HepG2 (cell line): ENCODE results near the gene STK11. TPM values are rescaled to one million over a fixed set of nuclear protein-coding genes. Genes with fewer than 3 reads are reported as not detected.

Experiments
- ATAC-seq: fragments of 200-7000 bp; cut with Tn5 transposase; 3 replicates; pipeline ENCODE4 v1.9.1; 2020; ENCODE audit warnings: mild to moderate bottlenecking, moderate library complexity
- BruUV-seq: library from RNA; stranded (reverse); fragments of 400-500 nt; replicated peaks from 2 replicates; lab custom pipeline; 2021; lab: Mats Ljungman, UMichigan
- CTCF ChIA-PET: fragments of 300-600 bp; formaldehyde crosslinking; extraction: SDS; loops from one replicate; lab custom pipeline; 2021; ENCODE audit warnings: low total read pairs, inconsistent platforms, low intra/inter-chr PET ratio; lab: Yijun Ruan, JAX
- POLR2A ChIA-PET: fragments of 350-600 bp; sonication (Branson Sonifier 250); formaldehyde crosslinking; loops from one replicate; lab custom pipeline; 2020; ENCODE audit warnings: antibody characterized with exemption, inconsistent platforms; lab: Yijun Ruan, JAX
- DNase-seq: peaks from one replicate; pipeline ENCODE4 v3.0.0-alpha.2; 2015; ENCODE audit warnings: low spot score
- FAIRE-seq: peaks from 3 replicates; lab custom pipeline; 2011; peaks lifted over from hg19 to GRCh38; lab: Jason Lieb, UNC
- H2AFZ ChIP-seq: one replicate; pipeline ENCODE4 v1.6.1; 2011; ENCODE audit warnings: low read length, inconsistent platforms
- H3K27ac ChIP-seq: fragments of 300-600 bp; 3 replicates; pipeline ENCODE4 v1.8.0; 2011; ENCODE audit warnings: mixed run types, mild to moderate bottlenecking, mixed read lengths, low read length, inconsistent platforms; ENCODE audit not compliant: insufficient read depth; ENCODE audit errors: extremely low read length
- H3K27me3 ChIP-seq, 2 experiments: fragments of 200-600 bp in 1 of 2; 2 replicates in 1 of 2; 3 replicates in 1 of 2; pipeline versions ENCODE4 v1.6.0 to v1.8.0; 2011; ENCODE audit warnings: low read length in 2 of 2, mild to moderate bottlenecking in 2 of 2, moderate library complexity in 2 of 2, inconsistent platforms in 1 of 2; ENCODE audit not compliant: insufficient read depth in 2 of 2, control insufficient read depth in 1 of 2
- H3K36me3 ChIP-seq, 2 experiments: fragments of 200-600 bp in 1 of 2; replicated peaks in 1 of 2; 2 replicates in 1 of 2; 3 replicates in 1 of 2; pipeline versions ENCODE4 v1.5.1 to v1.8.0; 2011; ENCODE audit warnings: low read length in 2 of 2, inconsistent platforms in 1 of 2; ENCODE audit not compliant: insufficient read depth in 2 of 2, control insufficient read depth in 1 of 2
- H3K4me1 ChIP-seq: 2 replicates; pipeline ENCODE4 v1.5.1; 2012; ENCODE audit warnings: low read length, inconsistent platforms; ENCODE audit not compliant: insufficient read depth
- H3K4me2 ChIP-seq: 2 replicates; pipeline ENCODE4 v1.6.0; 2011; ENCODE audit warnings: low read depth, low read length, inconsistent platforms
- H3K4me3 ChIP-seq, 3 experiments: fragments of 200-600 bp in 1 of 3; sonication (generic), shearing (Covaris generic) in 1 of 3; replicated peaks in 1 of 3; 2 replicates each; pipeline ENCODE4 v1.5.1; 2011 to 2016; ENCODE audit warnings: low read length in 3 of 3, inconsistent platforms in 2 of 3, low read depth in 2 of 3, mild to moderate bottlenecking in 2 of 3, control low read depth in 1 of 3, mixed read lengths in 1 of 3; ENCODE audit not compliant: insufficient read depth in 1 of 3
- H3K79me2 ChIP-seq: one replicate; pipeline ENCODE4 v1.6.1; 2011; ENCODE audit warnings: low read length, inconsistent platforms; ENCODE audit not compliant: insufficient read depth
- H3K9ac ChIP-seq: 2 replicates; pipeline ENCODE4 v1.6.0; 2011; ENCODE audit warnings: mild to moderate bottlenecking, low read depth, low read length, inconsistent platforms; ENCODE audit not compliant: insufficient read depth
- H3K9me3 ChIP-seq: 2 replicates; pipeline ENCODE4 v1.5.1; 2012; ENCODE audit warnings: mild to moderate bottlenecking, low read length
- H4K20me1 ChIP-seq: 2 replicates; pipeline ENCODE4 v1.6.0; 2011; ENCODE audit warnings: inconsistent platforms, mild to moderate bottlenecking, low read length, moderate library complexity; ENCODE audit not compliant: insufficient read depth
- AGO2 ChIP-seq: fragments of 200-400 bp; formaldehyde crosslinking; optimal IDR thresholded peaks from 2 replicates; pipeline ENCODE3; 2017; ENCODE audit warnings: mild to moderate bottlenecking, low read depth, low read length, moderate library complexity
- ESRRA ChIP-seq: sonication (generic); formaldehyde crosslinking; IDR thresholded peaks from 2 replicates; pipeline ENCODE4 v1.5.1; 2020; ENCODE audit warnings: mild to moderate bottlenecking, low read depth, missing genetic modification reagents
- GPN1 ChIP-seq: sonication (generic); formaldehyde crosslinking; IDR thresholded peaks from 2 replicates; pipeline ENCODE4 v1.5.1; 2020; ENCODE audit warnings: missing genetic modification reagents, borderline replicate concordance
- NR2F1 ChIP-seq, 2 experiments: fragments of 450-650 bp in 1 of 2; formaldehyde crosslinking in 1 of 2; IDR thresholded peaks; 2 replicates each; pipeline versions ENCODE4 v1.5.0 to v1.6.1; 2016 to 2020; ENCODE audit warnings: mild to moderate bottlenecking in 1 of 2, missing compliant biosample characterization in 1 of 2, missing genetic modification reagents in 1 of 2, moderate library complexity in 1 of 2
- PHF20 ChIP-seq: sonication (generic); formaldehyde crosslinking; IDR thresholded peaks from 2 replicates; pipeline ENCODE4 v1.5.0; 2020; ENCODE audit warnings: mild to moderate bottlenecking, missing genetic modification reagents
- RFXANK ChIP-seq: IDR thresholded peaks from 2 replicates; pipeline ENCODE4 v1.6.1; 2016
- SKI ChIP-seq: fragments of 450-650 bp; IDR thresholded peaks from one replicate; pipeline ENCODE4 v1.6.1; 2018; ENCODE audit warnings: mild to moderate bottlenecking; ENCODE audit not compliant: partially characterized antibody
- TBL1XR1 ChIP-seq: fragments of 150-350 bp; IDR thresholded peaks from 2 replicates; pipeline ENCODE4 v1.6.1; 2014; ENCODE audit warnings: borderline replicate concordance, low read length; ENCODE audit not compliant: partially characterized antibody
- ZBTB33 ChIP-seq: sonication (generic); formaldehyde crosslinking; IDR thresholded peaks from 2 replicates; pipeline ENCODE4 v1.4.0; 2020; ENCODE audit warnings: missing genetic modification reagents
- ZHX1 ChIP-seq: sonication (generic); formaldehyde crosslinking; IDR thresholded peaks from 2 replicates; pipeline ENCODE4 v1.8.1; 2022; ENCODE audit warnings: low read depth, mild to moderate bottlenecking, missing genetic modification reagents
- ZNF354B ChIP-seq: sonication (generic); formaldehyde crosslinking; IDR thresholded peaks from 2 replicates; pipeline ENCODE4 v1.8.0; 2022; ENCODE audit warnings: mild to moderate bottlenecking, missing genetic modification reagents
- WGBS: methylation state at CpG from one replicate; pipeline ENCODE4 v1.1.6; 2017; ENCODE audit warnings: low lambda C conversion rate; 5-methylcytosine and 5-hydroxymethylcytosine counted together
- in situ Hi-C: cut with HindIII; loops from 2 replicates; pipeline ENCODE4 v1.10.0; 2017; ENCODE audit warnings: low pct_unique_long_range_greater_than_20kb; ENCODE audit not compliant: extremely low pct_ligation_motif_present
- intact Hi-C: fragments of 100-400 bp; cut with micrococcal nuclease; formaldehyde crosslinking; loops from one replicate; pipeline ENCODE4 v1.10.0; 2022; ENCODE audit not compliant: unreplicated experiment
- polyA plus RNA-seq, 8 experiments: library from polyadenylated mRNA; depleted of rRNA in 3 of 8; stranded (reverse) in 7 of 8; unstranded in 1 of 8; fragments of >200 nt; fragmentation: Illumina TruSeq in 4 of 8; extraction: Trizol in 4 of 8; gene quantifications; 2 replicates each; pipeline versions ENCODE4 v1.2.1 to v1.2.3, GENCODE V29; 2011 to 2016; ENCODE audit warnings: low read depth in 4 of 8, missing spikeins in 1 of 8, mixed read lengths in 1 of 8; ENCODE audit not compliant: insufficient read depth in 1 of 8
- total RNA-seq, 5 experiments: library from RNA; depleted of rRNA; stranded (reverse); fragments of >200 nt; fragmentation: Illumina TruSeq; extraction: Trizol; gene quantifications; 2 replicates each; pipeline ENCODE4 v1.2.3, GENCODE V29; 2016; ENCODE audit warnings: low read depth in 1 of 5

The STK11 gene
- total and polyA plus RNA-seq, 2 of the 13 experiments (the other 11 are each of a cell fraction or from before 2014, with no cell fraction given): 27.5 to 43.6 TPM

GRCh38 chr19:1164684-1165531 is 40.7 kb upstream of the STK11 start:
- WGBS: 83% methylated on average over 11 of the region's 21 CpGs
- intact Hi-C loops: no loop called here
- POLR2A ChIA-PET: no interaction called here
- Histone ChIP-seq H3K27me3 (no peaks in the 10 kb centered on the region), H2AFZ (no peak overlapping the region), H3K27ac (no peak overlapping the region), H3K4me1 (peaks cover 35% of the 10 kb centered on the region), H3K9ac (no peak overlapping the region), H3K36me3 (no peaks in the 10 kb centered on the region; a peak in 1 of 5 replicates), H3K4me3 (no peak overlapping the region), H4K20me1 (peaks cover 12% of the 10 kb centered on the region), H3K9me3 (no peaks in the 10 kb centered on the region), H3K4me2 (no peak overlapping the region), H3K79me2 (peaks cover 35% of the 10 kb centered on the region)
- BruUV-seq: no TSS peak
- no peak for TF ChIP-seq GPN1 (CRISPR knock-in tag)
- TF ChIP-seq AGO2: peak; percentile 51
- FAIRE-seq: no peak
- ATAC-seq: no peak
- CTCF ChIA-PET: no interaction called here
- in situ Hi-C loops: no loop called here
- no peak for DNase-seq

- no peak overlapping the region for H3K4me2 ChIP-seq
- FAIRE-seq (no peak), DNase-seq (no peak), ATAC-seq (no peak)
- intact Hi-C loops: no loop called here
- in situ Hi-C loops: no loop called here
- BruUV-seq: no TSS peak
- H3K36me3 ChIP-seq: no peaks in the 10 kb centered on the region; a peak in 1 of 5 replicates
- no peaks in the 10 kb centered on the region for H3K27me3 ChIP-seq
- WGBS: 95% methylated on average over 8 of the region's 33 CpGs
- CTCF ChIA-PET: no interaction called here
- H3K27ac ChIP-seq: no peak overlapping the region
- H3K4me1 ChIP-seq: peaks cover 57% of the 10 kb centered on the region
- H3K79me2 ChIP-seq: peaks cover 51% of the 10 kb centered on the region
- H2AFZ ChIP-seq: no peak overlapping the region
- no peak overlapping the region for H3K4me3 ChIP-seq
- H4K20me1 ChIP-seq: peaks cover 12% of the 10 kb centered on the region
- H3K9ac ChIP-seq: peak overlapping the region; percentile 21; the same call in 1 of the 2 replicates
- no peaks in the 10 kb centered on the region for H3K9me3 ChIP-seq
- POLR2A ChIA-PET: interaction anchor here (1.2 to 1.9 kb wide), 3 partner anchors 9 to 54 kb away, joined by 3 to 4 read pairs (median 3); no protein-coding TSS in a partner anchor
- TF ChIP-seq ZNF354B (CRISPR knock-in tag) (peak; percentile 85), NR2F1 (CRISPR knock-in tag; IDR thresholded peaks at IDR 0.05) (peak; percentile 38; a peak in 1 of 4 replicates), TBL1XR1 (peak; percentile 21), ZBTB33 (CRISPR knock-in tag) (peak; percentile 91), ESRRA (CRISPR knock-in tag) (peak; percentile 33; the same call in 1 of the 2 replicates), RFXANK (CRISPR knock-in tag) (no peak), SKI (peak; percentile 85), ZHX1 (CRISPR knock-in tag) (peak; percentile 88), PHF20 (CRISPR knock-in tag) (no peak)
Observed at GRCh38 chr19:1166872-1167573, 38.6 kb upstream of the STK11 start.
